Keratinocyte (primary cell): Measurements from ENCODE around the gene DMD. TPM values are rescaled to one million over a fixed set of nuclear protein-coding genes. Genes with fewer than 3 reads are reported as not detected.

Source experiments
- DNase-seq: peaks from one replicate; pipeline ENCODE4 v3.0.0-alpha.2; 2011; ENCODE audit warnings: low read depth, missing footprints, low spot score
- FAIRE-seq: peaks from 2 replicates; lab custom pipeline; 2011; peaks lifted over from hg19 to GRCh38; lab: Jason Lieb, UNC
- H2AFZ ChIP-seq: 2 replicates; pipeline ENCODE4 v1.6.0; 2012; ENCODE audit warnings: low read length, control low read depth, inconsistent platforms; ENCODE audit not compliant: control insufficient read depth
- H3K27ac ChIP-seq: 2 replicates; pipeline ENCODE4 v1.5.1; 2011; ENCODE audit warnings: low read length; ENCODE audit not compliant: control insufficient read depth, insufficient read depth
- H3K27me3 ChIP-seq: 3 replicates; pipeline ENCODE4 v1.6.0; 2011; ENCODE audit warnings: low read length; ENCODE audit not compliant: control insufficient read depth, insufficient read depth; ENCODE audit errors: extremely low read depth
- H3K36me3 ChIP-seq, 2 experiments: 2 replicates in 1 of 2; 3 replicates in 1 of 2; pipeline ENCODE4 v1.5.1; 2011; ENCODE audit warnings: low read length in 2 of 2, mild to moderate bottlenecking in 1 of 2; ENCODE audit not compliant: control insufficient read depth in 2 of 2, insufficient read depth in 2 of 2; ENCODE audit errors: extremely low read depth in 1 of 2
- H3K4me1 ChIP-seq: 3 replicates; pipeline ENCODE4 v1.5.1; 2011; ENCODE audit warnings: low read length; ENCODE audit not compliant: control insufficient read depth, insufficient read depth; ENCODE audit errors: extremely low read depth
- H3K4me2 ChIP-seq: 3 replicates; pipeline ENCODE4 v1.6.0; 2011; ENCODE audit warnings: low read depth, low read length; ENCODE audit not compliant: control insufficient read depth, insufficient read depth; ENCODE audit errors: extremely low read depth
- H3K4me3 ChIP-seq, 3 experiments: fragments of 200-600 bp in 1 of 3; sonication (generic) in 1 of 3; 2 replicates in 2 of 3; 3 replicates in 1 of 3; pipeline ENCODE4 v1.5.1; 2011 to 2016; ENCODE audit warnings: low read length in 3 of 3, mild to moderate bottlenecking in 3 of 3, control low read depth in 2 of 3, inconsistent platforms in 1 of 3, low read depth in 1 of 3, mixed read lengths in 1 of 3, mixed run types in 1 of 3, moderate library complexity in 1 of 3; ENCODE audit not compliant: control insufficient read depth in 2 of 3, insufficient read depth in 2 of 3; ENCODE audit errors: extremely low read depth in 1 of 3
- H3K79me2 ChIP-seq: 2 replicates; pipeline ENCODE4 v1.6.0; 2012; ENCODE audit warnings: low read length; ENCODE audit not compliant: control insufficient read depth, insufficient read depth
- H3K9ac ChIP-seq: 3 replicates; pipeline ENCODE4 v1.6.0; 2011; ENCODE audit warnings: low read length; ENCODE audit not compliant: control insufficient read depth, insufficient read depth; ENCODE audit errors: extremely low read depth
- H3K9me1 ChIP-seq: 3 replicates; pipeline ENCODE4 v1.6.0; 2011; ENCODE audit warnings: low read length; ENCODE audit not compliant: control insufficient read depth, insufficient read depth; ENCODE audit errors: extremely low read depth
- H3K9me3 ChIP-seq: 2 replicates; pipeline ENCODE4 v1.5.1; 2012; ENCODE audit warnings: low read depth, low read length; ENCODE audit not compliant: control insufficient read depth
- H4K20me1 ChIP-seq: 3 replicates; pipeline ENCODE4 v1.6.0; 2011; ENCODE audit warnings: low read length; ENCODE audit not compliant: control insufficient read depth, insufficient read depth; ENCODE audit errors: extremely low read depth
- CTCF ChIP-seq, 3 experiments: IDR thresholded peaks in 1 of 3; conservative IDR thresholded peaks in 1 of 3; optimal IDR thresholded peaks in 1 of 3; 2 replicates in 2 of 3; 3 replicates in 1 of 3; pipeline versions ENCODE3 to v1.5.1; 2011; ENCODE audit warnings: low read length in 3 of 3, mild to moderate bottlenecking in 3 of 3, moderate library complexity in 2 of 3, control low read depth in 1 of 3, inconsistent platforms in 1 of 3; ENCODE audit not compliant: insufficient read depth in 2 of 3; ENCODE audit errors: extremely low read depth in 1 of 3
- EZH2 ChIP-seq: IDR thresholded peaks from one replicate; pipeline ENCODE4 v1.6.1; 2012; ENCODE audit warnings: inconsistent platforms, mild to moderate bottlenecking, low read length, moderate library complexity
- dilution Hi-C: fragments of 300-500 bp; cut with MboI; formaldehyde crosslinking; loops from one replicate; pipeline ENCODE4 v1.7.0; 2020; ENCODE audit warnings: low sequenced_read_pairs; ENCODE audit not compliant: extremely low pct_ligation_motif_present
- polyA minus RNA-seq, 3 experiments: library from RNA; depleted of rRNA, polyadenylated mRNA; stranded (reverse); fragments of >200 nt; gene quantifications; 1 replicate in 1 of 3; 2 replicates in 1 of 3; 3 replicates in 1 of 3; pipeline ENCODE4 v1.2.3, GENCODE V29; 2011
- polyA plus RNA-seq, 5 experiments: library from polyadenylated mRNA; depleted of rRNA in 3 of 5; stranded (reverse) in 3 of 5; stranded (forward) in 1 of 5; unstranded in 1 of 5; fragments of >200 nt; gene quantifications; 1 replicate in 1 of 5; 2 replicates in 3 of 5; 3 replicates in 1 of 5; pipeline versions ENCODE4 v1.2.1 to v1.2.3, GENCODE V29; 2011 to 2012; ENCODE audit warnings: missing spikeins in 2 of 5, low read depth in 1 of 5, low replicate concordance in 1 of 5

DMD gene
- polyA plus RNA-seq (7.6 to 11.2 TPM (median 8.9 TPM) in 3 replicates), polyA minus RNA-seq (7.0 to 19.1 TPM (median 12.2 TPM) in 3 replicates)
- 5.0 TPM for polyA plus RNA-seq (2011; ENCODE audit: low read depth)
- polyA plus RNA-seq (2011; cell fraction: cytosol; rRNA removed), result 8.4 and 9.7 TPM in 2 replicates
- 15.2 and 16.7 TPM in 2 replicates for polyA plus RNA-seq (2011; cell fraction: nucleus; rRNA removed)
- 4.6 and 5.4 TPM in 2 replicates for polyA plus RNA-seq (2012; ENCODE audit: low replicate concordance)
- 3.1 TPM for polyA minus RNA-seq (2011; cell fraction: cytosol; rRNA and poly(A)+ RNA removed)
- 11.7 and 20.0 TPM in 2 replicates for polyA minus RNA-seq (2011; cell fraction: nucleus; rRNA and poly(A)+ RNA removed)

DNA sequence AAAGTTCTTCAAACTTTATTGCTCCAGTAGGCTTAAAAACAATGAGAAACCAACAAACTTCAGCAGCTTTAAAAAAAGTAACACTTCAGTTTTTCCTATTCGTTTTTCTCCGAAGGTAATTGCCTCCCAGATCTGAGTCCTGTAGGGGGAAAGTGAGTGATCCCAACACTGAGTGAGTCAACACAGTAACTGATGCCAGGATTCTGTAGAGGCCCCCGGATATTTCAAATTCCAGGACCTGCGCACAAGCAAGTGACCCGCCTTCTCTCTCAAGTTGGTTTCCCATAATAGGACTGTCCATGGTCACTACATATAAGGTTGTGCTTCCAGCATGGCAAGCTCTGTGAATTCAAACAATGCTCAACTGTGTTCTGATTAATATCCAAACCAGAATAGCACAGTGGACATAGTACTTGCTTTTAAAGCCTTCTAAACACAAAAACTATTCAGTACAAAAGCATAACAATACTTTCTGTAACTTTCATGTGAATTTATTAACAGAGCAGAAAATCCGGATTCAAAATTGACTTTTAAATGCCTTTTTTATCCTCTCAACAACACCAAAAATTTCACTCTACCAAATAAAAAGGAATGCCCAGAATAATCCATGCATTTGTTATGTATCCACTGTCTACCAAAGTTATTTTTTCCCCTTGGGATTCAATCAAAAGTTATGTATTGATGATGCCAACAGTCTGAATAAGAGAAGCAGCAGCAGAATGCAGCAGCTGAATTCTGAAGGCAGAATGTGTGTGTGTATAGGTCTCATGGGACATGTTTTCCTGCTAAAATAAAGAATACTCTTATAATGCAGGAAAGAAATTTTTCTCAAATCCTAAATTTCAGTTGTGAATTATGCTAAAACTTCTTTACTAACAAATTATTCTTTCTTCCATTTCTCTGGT lies at the start of gene DMD:
DMD (minus strand) TSS at position 194 of the 905 bp plus-strand sequence. CDS start 237 bp downstream, outside the sequence.
- dilution Hi-C loops, result no loop called here
- Histone ChIP-seq H3K4me1 (no peaks in the 10 kb centered on the region), H3K9ac (no peak within 1 kb of the TSS)

GRCh38 chrX:33252306-33252825 lies 41.0 kb upstream of the DMD start:
- Histone ChIP-seq H3K27ac (no peak overlapping the region), H3K36me3 (no peaks in the 10 kb centered on the region), H4K20me1 (no peaks in the 10 kb centered on the region), H3K79me2 (no peaks in the 10 kb centered on the region), H3K9me3 (no peaks in the 10 kb centered on the region), H3K4me2 (no peak overlapping the region), H3K27me3 (no peaks in the 10 kb centered on the region), H3K4me1 (no peaks in the 10 kb centered on the region), H3K9ac (no peak overlapping the region), H3K9me1 (no peaks in the 10 kb centered on the region), H3K4me3 (no peak overlapping the region), H2AFZ (no peak overlapping the region)
- DNase-seq, result no peak
- dilution Hi-C loops, result no loop called here
- TF ChIP-seq EZH2, result no peak
- FAIRE-seq, result no peak

More for the DNA sequence above, at the start of gene DMD:
- no peak within 1 kb of the TSS for H2AFZ ChIP-seq
- no peak within 1 kb of the TSS for H3K4me3 ChIP-seq
- H3K9me3 ChIP-seq, result no peaks in the 10 kb centered on the region
- H3K9me1 ChIP-seq, result no peaks in the 10 kb centered on the region
- H3K4me2 ChIP-seq, result no peak within 1 kb of the TSS
- no peaks in the 10 kb centered on the region for H3K36me3 ChIP-seq
- DNase-seq, result no peak
- no peak within 1 kb of the TSS for H3K27ac ChIP-seq
- no peak for FAIRE-seq
- no peaks in the 10 kb centered on the region for H3K27me3 ChIP-seq
- no peaks in the 10 kb centered on the region for H4K20me1 ChIP-seq
- H3K79me2 ChIP-seq, result no peaks in the 10 kb centered on the region
- no peak for TF ChIP-seq EZH2
- TF ChIP-seq CTCF (optimal IDR thresholded peaks at IDR 0.05 in 1 of 3, IDR thresholded peaks at IDR 0.05 in 1 of 3, conservative IDR thresholded peaks at IDR 0.05 in 1 of 3; ENCODE audit: extremely low read depth in 1 of 3, insufficient read depth in 2 of 3, low read length in 3 of 3), result no peak
